ENCODE results near the gene ACOT12. TPM values are rescaled to one million over a fixed set of nuclear protein-coding genes. Genes with fewer than 3 reads are reported as not detected.

ACOT12 gene
- total RNA-seq, 1 experiment from 2014 or later, result not detected

DNA sequence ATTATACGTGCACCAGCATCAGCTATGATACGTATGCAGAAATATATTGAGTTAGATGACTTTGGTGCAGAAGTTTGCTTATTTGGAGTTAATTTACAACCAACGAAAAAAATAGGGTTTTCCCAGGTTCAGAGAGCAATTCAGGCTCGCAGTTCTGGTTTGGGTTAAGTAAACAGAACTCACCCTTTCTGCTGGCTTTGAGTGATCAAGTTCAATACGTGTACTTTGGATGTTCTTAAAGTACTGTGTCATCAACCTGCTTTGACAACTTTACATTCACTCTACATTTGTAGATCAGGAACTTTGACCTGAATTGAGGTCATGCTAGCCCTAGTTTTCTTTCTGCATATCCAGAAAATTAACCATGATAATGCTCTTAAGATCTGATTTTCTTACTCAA, 40.7 kb downstream of the ACOT12 start:
- no CpG with 5 or more reads among the region's 5 CpGs for WGBS (ENCODE audit: extremely low coverage, insufficient read length, low lambda C conversion rate)
- no peak overlapping the region for H3K23ac ChIP-seq (ENCODE audit: insufficient read length, low read depth, low read length)

More for the DNA sequence above, 40.7 kb downstream of the ACOT12 start:
- Histone ChIP-seq H2BK20ac (ENCODE audit: low read depth, low read length, poor library complexity, severe bottlenecking) (no peak overlapping the region), H3K56ac (ENCODE audit: insufficient read length, low read depth, low read length) (no peak overlapping the region), H3K79me1 (ENCODE audit: insufficient read depth, low read depth, low read length, poor library complexity, severe bottlenecking) (no peaks in the 10 kb centered on the region), H4K5ac (ENCODE audit: insufficient read length, low read depth, low read length) (no peak overlapping the region), H3K23me2 (ENCODE audit: insufficient read length, low read depth, low read length, poor library complexity, severe bottlenecking) (no peaks in the 10 kb centered on the region), H3K4me1 (ENCODE audit: insufficient read depth, low read length) (no peaks in the 10 kb centered on the region), H2AFZ (ENCODE audit: low read length) (no peak overlapping the region), H3K4ac (ENCODE audit: low read depth, low read length) (no peak overlapping the region), H2BK5ac (ENCODE audit: insufficient read length, low read length) (no peak overlapping the region), H3K4me2 (ENCODE audit: insufficient read depth, insufficient read length, low read length) (no peak overlapping the region), H3K27me3 (ENCODE audit: insufficient read depth, low read length) (no peaks in the 10 kb centered on the region), H3K27ac (ENCODE audit: insufficient read length, low read depth, low read length) (no peak overlapping the region), H3K18ac (ENCODE audit: insufficient read length, low read depth, low read length) (no peak overlapping the region), H2AK5ac (ENCODE audit: insufficient read length, low read length) (no peak overlapping the region), H3K79me2 (ENCODE audit: insufficient read depth, low read length) (no peaks in the 10 kb centered on the region), H3K14ac (ENCODE audit: insufficient read depth, low read length) (no peak overlapping the region), H4K8ac (replicated peaks; ENCODE audit: insufficient read length, low read depth, low read length) (no peak overlapping the region), H2BK12ac (ENCODE audit: insufficient read length, low read depth, low read length) (no peak overlapping the region), H4K20me1 (ENCODE audit: control insufficient read depth, insufficient read depth, insufficient read length) (no peaks in the 10 kb centered on the region), H3K9me3 (ENCODE audit: control insufficient read depth, low read depth, low read length) (no peaks in the 10 kb centered on the region), H3K9ac (ENCODE audit: extremely low read depth, insufficient read length, low read length) (no peak overlapping the region), H2BK120ac (ENCODE audit: low read depth, low read length, poor library complexity, severe bottlenecking) (no peak overlapping the region), H3T11ph (ENCODE audit: low read length) (no peak overlapping the region), H4K91ac (ENCODE audit: insufficient read length, low read depth, low read length) (no peak overlapping the region), H2BK15ac (ENCODE audit: low read depth, low read length) (no peak overlapping the region)
- H3K9me3 Mint-ChIP-seq, result no peaks in the 10 kb centered on the region
- no peak overlapping the region for H3K4me3 Mint-ChIP-seq
- peaks cover 11 to 19% of the 10 kb centered on the region in 2 experiments for H3K4me1 Mint-ChIP-seq
- no peak overlapping the region for H3K27ac Mint-ChIP-seq
- no peaks in the 10 kb centered on the region for H3K36me3 Mint-ChIP-seq (ENCODE audit: insufficient read depth in 1 of 3, low read depth in 3 of 3)
- TF ChIP-seq, protein P1, sequence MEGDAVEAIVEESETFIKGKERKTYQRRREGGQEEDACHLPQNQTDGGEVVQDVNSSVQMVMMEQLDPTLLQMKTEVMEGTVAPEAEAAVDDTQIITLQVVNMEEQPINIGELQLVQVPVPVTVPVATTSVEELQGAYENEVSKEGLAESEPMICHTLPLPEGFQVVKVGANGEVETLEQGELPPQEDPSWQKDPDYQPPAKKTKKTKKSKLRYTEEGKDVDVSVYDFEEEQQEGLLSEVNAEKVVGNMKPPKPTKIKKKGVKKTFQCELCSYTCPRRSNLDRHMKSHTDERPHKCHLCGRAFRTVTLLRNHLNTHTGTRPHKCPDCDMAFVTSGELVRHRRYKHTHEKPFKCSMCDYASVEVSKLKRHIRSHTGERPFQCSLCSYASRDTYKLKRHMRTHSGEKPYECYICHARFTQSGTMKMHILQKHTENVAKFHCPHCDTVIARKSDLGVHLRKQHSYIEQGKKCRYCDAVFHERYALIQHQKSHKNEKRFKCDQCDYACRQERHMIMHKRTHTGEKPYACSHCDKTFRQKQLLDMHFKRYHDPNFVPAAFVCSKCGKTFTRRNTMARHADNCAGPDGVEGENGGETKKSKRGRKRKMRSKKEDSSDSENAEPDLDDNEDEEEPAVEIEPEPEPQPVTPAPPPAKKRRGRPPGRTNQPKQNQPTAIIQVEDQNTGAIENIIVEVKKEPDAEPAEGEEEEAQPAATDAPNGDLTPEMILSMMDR (conservative IDR thresholded peaks at IDR 0.05), result no peak
- no peak for DNase-seq
- no peaks in the 10 kb centered on the region; the same call in 1 of the 2 replicates for H3K27me3 Mint-ChIP-seq (ENCODE audit: low read depth)

Data from H9 (cell line).